Testis (tissue), 2 donors: ENCODE data around the gene KDM7A.

Experiments
- CTCF ChIP-seq, 3 experiments: fragments of 450-650 bp in 2 of 3; fragments of 200-600 bp in 1 of 3; sonication (generic) in 1 of 3; IDR thresholded peaks; one replicate each; pipeline ENCODE4 v1.5.1; 2016 to 2019; ENCODE audit warnings: antibody characterized with exemption in 3 of 3, mild to moderate bottlenecking in 2 of 3, moderate library complexity in 1 of 3
- POLR2A ChIP-seq: fragments of 450-650 bp; IDR thresholded peaks from one replicate; pipeline ENCODE4 v1.6.1; 2017; ENCODE audit warnings: antibody characterized with exemption, mild to moderate bottlenecking, moderate library complexity

DNA sequence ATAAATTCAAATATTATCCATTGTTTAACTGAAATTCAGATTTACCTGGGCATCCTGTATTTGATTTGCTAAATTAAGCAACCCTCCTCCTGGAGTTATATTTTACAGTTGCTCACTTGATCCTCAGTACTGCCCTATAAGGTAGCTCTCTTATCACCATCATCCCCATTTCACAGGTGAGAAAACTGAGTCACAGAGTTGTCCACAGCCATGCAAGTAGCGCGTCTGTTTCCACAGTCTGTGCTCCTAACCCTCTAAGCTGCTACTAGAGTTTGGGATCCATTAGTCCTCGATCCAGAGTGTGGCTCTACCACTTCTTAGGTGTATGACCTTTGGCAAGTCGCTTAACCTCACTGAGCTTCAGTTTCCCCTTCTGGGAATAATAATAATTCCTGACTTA, 34.9 kb upstream of the KDM7A start:
- no peak for TF ChIP-seq CTCF (IDR thresholded peaks at IDR 0.05)
- TF ChIP-seq POLR2A, result no peak
